Endothelial cell (in vitro differentiated cells): ENCODE measurements around the gene GPR3. TPM values are rescaled to one million over a fixed set of nuclear protein-coding genes. Genes with fewer than 3 reads are reported as not detected.

Source experiments
- DNase-seq: peaks from one replicate; pipeline ENCODE4 v3.0.0; 2021; ENCODE audit warnings: low spot score
- H3K27ac Mint-ChIP-seq: one replicate; pipeline ENCODE4 v1.8.0; 2021; ENCODE audit warnings: mixed read lengths, inconsistent platforms; ENCODE audit not compliant: unreplicated experiment
- H3K27me3 Mint-ChIP-seq: one replicate; pipeline ENCODE4 v1.8.0; 2021; ENCODE audit warnings: mild to moderate bottlenecking, moderate library complexity, mixed read lengths, inconsistent platforms; ENCODE audit not compliant: unreplicated experiment
- H3K36me3 Mint-ChIP-seq: one replicate; pipeline ENCODE4 v1.8.0; 2021; ENCODE audit warnings: mild to moderate bottlenecking, low read depth, mixed read lengths, inconsistent platforms; ENCODE audit not compliant: unreplicated experiment
- H3K4me1 Mint-ChIP-seq: one replicate; pipeline ENCODE4 v1.8.0; 2021; ENCODE audit warnings: mild to moderate bottlenecking, mixed read lengths, inconsistent platforms; ENCODE audit not compliant: unreplicated experiment
- H3K4me3 Mint-ChIP-seq: one replicate; pipeline ENCODE4 v1.8.0; 2021; ENCODE audit warnings: mild to moderate bottlenecking, mixed read lengths, inconsistent platforms; ENCODE audit not compliant: unreplicated experiment
- H3K9me3 Mint-ChIP-seq: one replicate; pipeline ENCODE4 v1.8.0; 2021; ENCODE audit warnings: mixed read lengths, inconsistent platforms; ENCODE audit not compliant: unreplicated experiment
- CTCF ChIP-seq: fragments of 200-600 bp; sonication (generic); IDR thresholded peaks from one replicate; pipeline ENCODE4 v1.5.0; 2021; ENCODE audit warnings: antibody characterized with exemption; ENCODE audit not compliant: unreplicated experiment
- total RNA-seq: library from RNA; stranded (reverse); fragmentation: NEBNext Ultra II Directional; extraction: Animal tissue kit (Norgen Biotek cat#: 25700); gene quantifications from one replicate; pipeline ENCODE4 v1.2.1, GENCODE V29; 2021; ENCODE audit not compliant: unreplicated experiment

Gene GPR3
- total RNA-seq, 1 donor from 2014 or later: 2.4 TPM

- Mint-ChIP-seq H3K27me3 (peaks cover 16% of the 10 kb centered on the region), H3K27ac (no peak overlapping the region), H3K4me1 (peaks cover 4% of the 10 kb centered on the region), H3K9me3 (no peaks in the 10 kb centered on the region), H3K4me3 (peak overlapping the region; percentile 87), H3K36me3 (peaks cover 32% of the 10 kb centered on the region)
- no peak for DNase-seq
- TF ChIP-seq CTCF: no peak
Measured at GRCh38 chr1:27358928-27359313, 33.5 kb upstream of the GPR3 start.

- H3K4me3 Mint-ChIP-seq: peak overlapping the region; percentile 87
- no peak for TF ChIP-seq CTCF
- DNase-seq: no peak
- peaks cover 21% of the 10 kb centered on the region for H3K27me3 Mint-ChIP-seq
- H3K9me3 Mint-ChIP-seq: no peaks in the 10 kb centered on the region
- H3K27ac Mint-ChIP-seq: no peak overlapping the region
- peaks cover 32% of the 10 kb centered on the region for H3K36me3 Mint-ChIP-seq
- H3K4me1 Mint-ChIP-seq: peaks cover 12% of the 10 kb centered on the region
Measured at GRCh38 chr1:27359822-27360158, 32.6 kb upstream of the GPR3 start.

- Mint-ChIP-seq H3K4me1 (peaks cover 18% of the 10 kb centered on the region), H3K27ac (no peak overlapping the region), H3K27me3 (peaks cover 23% of the 10 kb centered on the region), H3K4me3 (peak overlapping the region; percentile 87), H3K9me3 (no peaks in the 10 kb centered on the region), H3K36me3 (peaks cover 30% of the 10 kb centered on the region)
- no peak for DNase-seq
- TF ChIP-seq CTCF: no peak
Measured at GRCh38 chr1:27360159-27361043, 32.0 kb upstream of the GPR3 start.

GRCh38 chr1:27361044-27361402 is 31.4 kb upstream of the GPR3 start:
- H3K36me3 Mint-ChIP-seq: peaks cover 26% of the 10 kb centered on the region
- no peak overlapping the region for H3K27ac Mint-ChIP-seq
- H3K27me3 Mint-ChIP-seq: peaks cover 23% of the 10 kb centered on the region
- no peaks in the 10 kb centered on the region for H3K9me3 Mint-ChIP-seq
- no peak for TF ChIP-seq CTCF
- no peak for DNase-seq
- H3K4me1 Mint-ChIP-seq: peaks cover 18% of the 10 kb centered on the region
- no peak overlapping the region for H3K4me3 Mint-ChIP-seq

GRCh38 chr1:27361553-27361952 is 30.9 kb upstream of the GPR3 start:
- H3K27me3 Mint-ChIP-seq: peaks cover 23% of the 10 kb centered on the region
- no peak overlapping the region for H3K27ac Mint-ChIP-seq
- no peak overlapping the region for H3K4me3 Mint-ChIP-seq
- H3K4me1 Mint-ChIP-seq: peaks cover 18% of the 10 kb centered on the region
- TF ChIP-seq CTCF: no peak
- H3K9me3 Mint-ChIP-seq: no peaks in the 10 kb centered on the region
- H3K36me3 Mint-ChIP-seq: peaks cover 26% of the 10 kb centered on the region
- DNase-seq: no peak
